GM21360 (cell line): ENCODE results near the gene RUNX2.

Source experiments
- ATAC-seq: cut with Tn5 transposase; IDR thresholded peaks from one replicate; pipeline ENCODE4 v1.9.1; 2021; ENCODE audit warnings: mild to moderate bottlenecking, moderate library complexity; ENCODE audit not compliant: unreplicated experiment

RUNX2 gene

DNA sequence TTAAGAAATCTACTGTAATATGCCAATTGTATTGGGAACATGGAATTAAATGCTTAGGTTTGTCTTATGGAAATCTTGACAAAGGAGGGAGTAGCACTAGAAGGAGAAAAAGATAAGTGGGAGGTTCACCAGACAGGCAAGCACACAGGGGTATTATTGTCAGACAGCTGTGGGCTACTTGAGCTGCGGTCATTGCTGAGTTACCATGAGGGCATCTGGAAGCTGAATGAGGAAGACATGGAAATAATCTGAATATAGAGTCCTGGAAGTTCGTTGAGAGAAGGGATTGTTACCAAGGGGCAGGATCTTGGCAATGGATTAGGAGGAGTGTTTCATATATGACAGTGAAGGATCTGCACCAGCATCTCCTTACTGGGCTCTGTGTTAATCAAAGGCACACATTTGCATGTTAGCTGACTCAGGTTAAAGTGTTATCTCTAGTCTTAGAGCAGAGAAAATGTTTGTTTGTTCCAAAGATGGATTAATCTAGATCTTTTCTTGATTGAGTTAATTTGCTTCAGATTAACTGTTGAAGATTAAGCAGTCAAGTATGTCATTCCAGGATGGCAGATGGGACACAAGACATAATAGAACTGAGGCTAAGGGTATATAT lies 102.6 kb downstream of the RUNX2 start:
- ATAC-seq, result no peak

DNA sequence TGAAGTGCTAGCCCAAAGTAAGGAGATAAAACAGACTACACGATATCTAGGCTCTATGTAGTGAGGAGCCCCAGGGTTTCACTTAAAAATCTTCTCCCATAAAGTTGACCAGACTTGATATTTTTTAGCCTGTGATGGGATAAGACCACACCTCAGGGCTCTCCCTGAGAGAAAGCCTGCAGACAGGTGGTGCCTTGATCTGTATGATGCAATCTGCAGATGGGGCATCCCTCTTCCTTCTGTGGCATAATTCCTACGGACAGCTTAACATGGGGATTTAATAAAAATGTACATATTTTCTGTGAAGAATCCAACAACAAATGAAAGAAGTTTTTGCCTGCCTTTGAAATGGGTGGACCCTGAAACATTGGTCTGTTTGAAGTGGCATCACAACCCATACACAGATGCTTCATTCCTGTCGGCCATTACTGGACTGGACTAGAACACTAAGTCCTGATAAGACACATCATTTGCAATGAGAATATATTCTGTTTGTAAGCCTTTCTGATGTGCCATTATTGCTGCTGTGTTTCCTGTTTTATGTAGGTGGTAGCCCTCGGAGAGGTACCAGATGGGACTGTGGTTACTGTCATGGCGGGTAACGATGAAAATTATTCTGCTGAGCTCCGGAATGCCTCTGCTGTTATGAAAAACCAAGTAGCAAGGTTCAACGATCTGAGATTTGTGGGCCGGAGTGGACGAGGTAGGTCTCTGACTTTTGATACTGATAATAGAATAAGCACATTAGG lies 103.4 kb downstream of the RUNX2 start:
- ATAC-seq, result no peak

- no peak for ATAC-seq
Measured at GRCh38 chr6:45432977-45433376, 104.8 kb downstream of the RUNX2 start.

GRCh38 chr6:45433533-45434380 lies 105.6 kb downstream of the RUNX2 start:
- no peak for ATAC-seq

DNA sequence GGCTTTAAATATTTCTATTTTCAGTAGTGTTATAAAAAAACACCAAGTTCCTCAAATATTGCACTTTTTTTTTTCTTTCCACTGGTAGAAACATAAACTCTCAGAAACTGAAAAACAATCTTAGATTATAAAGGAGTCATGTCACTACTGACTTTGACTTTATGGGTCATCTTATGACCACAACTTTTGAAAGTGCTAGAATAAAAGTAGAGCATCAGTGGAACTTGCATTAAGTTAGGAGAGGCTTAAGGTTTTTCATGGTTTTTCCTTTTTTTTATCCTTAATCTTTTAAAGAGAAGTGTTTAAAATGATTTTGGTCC lies 106.2 kb downstream of the RUNX2 start:
- no peak for ATAC-seq

GRCh38 chr6:45436544-45437438 lies 108.7 kb downstream of the RUNX2 start:
- no peak for ATAC-seq

DNA sequence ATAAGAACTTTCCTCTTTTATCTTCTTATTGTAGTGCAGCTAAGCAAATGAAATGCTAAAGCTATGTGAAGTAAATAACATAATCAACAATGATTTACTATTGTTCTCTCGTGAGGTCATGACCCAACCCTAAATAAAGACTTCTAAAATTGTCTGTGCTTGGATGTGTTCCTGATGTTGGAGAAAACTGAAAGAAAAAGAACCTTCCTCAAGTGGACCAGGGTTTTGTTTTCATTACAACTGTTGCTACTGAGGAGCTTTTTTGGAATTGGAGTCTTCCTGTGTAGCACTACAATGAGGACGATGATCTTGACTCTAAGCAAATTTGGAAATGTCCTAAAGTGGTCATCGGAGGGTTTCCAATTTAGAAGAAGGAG lies 109.3 kb downstream of the RUNX2 start:
- no peak for ATAC-seq

- no peak for ATAC-seq
Measured at GRCh38 chr6:45438151-45438550, 110.0 kb downstream of the RUNX2 start.

GRCh38 chr6:45438849-45439406 lies 110.8 kb downstream of the RUNX2 start:
- ATAC-seq, result no peak

- ATAC-seq, result no peak
Measured at GRCh38 chr6:45439459-45439858, 111.3 kb downstream of the RUNX2 start.

DNA sequence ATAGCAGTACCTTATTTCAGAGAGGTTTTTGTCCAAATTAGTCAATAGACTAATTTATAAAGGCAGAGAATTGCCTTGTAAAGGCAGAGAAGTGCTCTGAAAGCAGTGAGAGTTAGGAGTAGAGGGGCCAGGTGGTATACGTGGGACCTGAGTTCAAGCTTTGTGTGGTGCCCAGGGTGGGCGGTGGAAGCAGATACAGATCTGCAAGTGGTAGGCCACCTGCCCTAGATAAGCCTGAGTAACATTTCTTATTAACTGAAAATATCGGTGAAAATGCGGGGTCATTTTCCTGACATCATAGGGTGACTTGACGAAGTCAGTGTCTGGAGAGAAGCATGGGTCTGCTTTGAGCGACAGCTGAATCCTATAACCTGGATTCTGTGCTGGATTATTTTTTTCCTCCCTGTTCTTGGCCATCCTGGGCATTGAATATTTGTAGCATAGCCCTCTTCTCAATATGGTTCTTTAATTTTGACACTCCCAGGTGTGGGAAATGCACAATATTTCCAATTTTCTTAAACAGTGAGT lies 111.8 kb downstream of the RUNX2 start:
- no peak for ATAC-seq

DNA sequence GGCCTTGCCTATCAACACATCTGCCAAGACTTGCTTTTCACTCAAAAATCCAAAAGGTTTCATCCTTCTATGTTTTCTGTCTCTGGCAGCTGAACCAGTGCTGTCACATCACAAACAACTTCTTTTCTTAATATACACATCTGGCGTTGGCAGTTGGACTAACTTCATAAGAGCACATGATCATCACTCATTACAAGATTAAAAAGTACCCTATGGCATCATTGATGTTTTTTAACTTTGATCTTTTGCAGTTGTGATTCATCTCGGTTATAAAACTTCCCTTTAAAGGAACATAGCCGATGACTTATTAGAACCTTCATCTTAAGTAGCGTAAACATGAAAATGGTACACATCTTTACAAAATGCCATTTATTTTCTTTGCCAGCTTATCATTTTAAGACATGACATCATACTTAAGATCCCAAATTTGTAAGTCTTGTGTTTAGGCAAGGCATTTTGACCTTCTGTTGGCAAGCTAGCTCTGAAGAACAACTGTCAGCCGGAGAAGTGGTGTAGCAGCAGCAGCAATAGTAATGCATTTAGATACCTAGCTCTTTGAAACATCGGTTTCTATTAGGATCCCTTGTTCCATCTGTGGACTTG lies 113.8 kb downstream of the RUNX2 start:
- no peak for ATAC-seq

DNA sequence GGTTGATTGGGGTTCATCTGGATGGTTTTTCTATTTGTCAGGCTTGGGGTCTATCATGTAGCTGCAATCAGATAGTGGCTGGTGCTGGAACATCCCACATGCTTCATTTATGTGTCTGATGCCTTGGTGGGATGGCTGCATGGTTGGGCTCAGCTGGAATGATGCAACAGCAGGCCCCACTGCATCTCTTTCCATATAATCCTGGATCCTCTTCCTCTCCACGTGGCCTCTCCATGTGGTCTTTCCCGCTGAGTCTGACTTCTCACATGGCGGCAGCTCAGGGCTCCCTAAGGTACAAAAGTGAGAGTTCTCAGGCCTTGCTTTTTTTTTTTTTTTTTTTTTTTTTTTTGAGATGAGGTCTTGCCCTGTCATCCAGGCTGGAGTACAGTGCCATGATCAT lies 114.6 kb downstream of the RUNX2 start:
- ATAC-seq, result no peak

DNA sequence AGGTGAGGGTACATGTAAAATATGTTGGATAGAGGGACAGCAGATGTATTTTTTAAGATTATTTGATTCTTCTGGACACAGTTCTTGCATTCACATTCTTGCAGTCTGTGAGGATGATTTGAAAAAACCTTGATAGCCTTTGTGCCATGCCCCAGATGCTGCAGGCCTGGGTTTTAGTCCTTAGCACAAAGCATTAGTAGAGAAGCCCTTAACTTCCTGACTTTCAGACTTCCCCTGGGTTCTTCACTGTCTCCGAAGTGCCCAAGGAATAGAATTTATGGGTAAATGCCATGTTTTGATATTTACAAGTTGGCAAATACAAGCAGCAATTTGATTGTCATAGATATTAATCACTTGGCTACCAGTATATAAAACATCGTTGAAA lies 117.2 kb downstream of the RUNX2 start:
- ATAC-seq, result no peak

GRCh38 chr6:45445749-45446549 lies 117.8 kb downstream of the RUNX2 start:
- ATAC-seq, result no peak

DNA sequence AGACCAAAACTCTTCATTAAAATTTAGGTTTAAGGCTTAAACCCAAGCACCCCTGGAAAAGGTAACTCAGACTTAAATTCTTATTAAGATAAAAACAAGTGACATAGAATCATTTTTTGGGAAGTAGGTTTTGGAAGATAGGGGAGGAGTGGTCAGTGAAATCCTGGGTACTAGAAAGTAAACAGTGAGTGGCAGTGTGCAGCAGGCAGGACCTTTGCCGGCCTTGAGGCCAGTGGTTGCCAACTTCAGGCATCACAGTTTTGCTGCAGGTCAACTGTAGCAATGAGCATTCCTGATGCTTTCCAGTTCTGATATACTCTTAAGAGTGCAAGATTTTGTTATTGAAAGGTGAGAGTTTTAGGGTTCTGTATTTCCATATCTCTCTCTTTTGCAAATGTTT lies 118.9 kb downstream of the RUNX2 start:
- no peak for ATAC-seq

DNA sequence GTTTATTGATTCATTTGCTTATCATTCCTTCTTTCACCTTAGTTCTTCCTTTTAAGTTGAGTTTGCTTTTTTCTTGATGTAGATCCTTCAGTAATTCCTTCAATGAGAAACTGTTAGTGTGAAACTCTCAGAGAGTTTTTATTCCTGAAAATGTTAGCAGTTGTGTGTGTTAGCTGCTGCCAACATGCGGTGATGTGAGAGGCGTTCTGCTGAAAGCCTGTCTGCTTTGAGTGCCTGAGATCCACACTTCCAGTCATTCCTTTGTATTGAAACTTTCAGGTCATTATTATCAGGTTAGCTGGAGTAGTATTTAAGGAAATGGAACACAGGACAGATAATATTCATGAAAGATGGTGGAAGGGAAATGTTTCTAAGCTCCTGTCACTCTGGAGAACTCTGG lies 119.6 kb downstream of the RUNX2 start:
- ATAC-seq, result no peak

DNA sequence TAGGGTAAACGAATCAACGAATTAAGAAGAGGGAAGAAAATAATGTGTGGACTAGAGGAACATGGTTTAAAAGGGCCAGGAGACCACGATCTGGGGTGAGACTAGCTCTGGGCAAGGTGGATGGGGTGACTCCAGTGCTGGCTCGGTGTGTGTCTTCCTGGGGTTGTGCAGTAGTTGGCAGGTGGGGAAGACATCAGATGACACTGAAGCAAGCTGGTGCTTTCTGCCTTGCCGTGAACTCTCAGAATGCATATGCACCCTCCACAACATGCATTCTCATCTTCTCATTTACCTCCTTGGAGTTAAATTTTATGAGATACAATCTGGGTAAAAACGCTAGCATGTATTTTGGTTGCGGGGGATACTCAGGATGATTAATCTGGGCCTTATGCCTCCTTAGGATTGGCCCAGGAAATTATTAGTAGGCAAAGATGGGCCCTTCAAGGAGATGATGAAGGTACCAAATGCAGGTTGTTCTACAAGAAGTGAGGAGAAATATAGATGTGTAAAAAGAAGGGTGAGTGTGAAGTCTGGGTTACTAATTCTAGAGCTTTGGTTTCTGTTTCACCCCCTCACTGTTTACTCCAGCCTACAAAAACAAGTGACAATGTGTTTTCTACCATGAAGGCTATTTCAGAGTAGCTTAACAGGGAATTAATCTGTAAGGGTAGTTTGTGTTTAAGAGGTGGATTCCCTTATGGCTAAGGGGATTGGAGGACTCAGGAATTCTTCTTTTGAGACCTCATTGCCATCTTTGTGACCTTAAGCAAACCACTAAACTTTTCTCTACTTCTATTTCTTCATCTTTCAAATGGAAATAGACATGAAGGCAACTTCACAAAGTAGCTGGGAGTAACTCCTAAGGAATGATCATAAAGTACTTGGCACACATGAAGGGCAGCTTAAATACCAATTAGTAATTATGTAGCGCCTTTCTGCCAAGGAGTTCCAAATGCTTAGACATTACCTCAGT lies 120.6 kb downstream of the RUNX2 start:
- no peak for ATAC-seq
